Bronchial epithelial cell (primary cell): ENCODE measurements around the gene TRDMT1. TPM values are rescaled to one million over a fixed set of nuclear protein-coding genes. Genes with fewer than 3 reads are reported as not detected.

Experiments used
- DNase-seq: peaks from one replicate; pipeline ENCODE4 v3.0.0-alpha.2; 2010; ENCODE audit warnings: low read depth
- FAIRE-seq: peaks from 2 replicates; lab custom pipeline; 2011; peaks lifted over from hg19 to GRCh38; lab: Jason Lieb, UNC
- H3K27me3 ChIP-seq: 2 replicates; pipeline ENCODE4 v1.5.1; 2011; ENCODE audit warnings: low read length; ENCODE audit not compliant: control insufficient read depth, insufficient read depth
- H3K36me3 ChIP-seq: 2 replicates; pipeline ENCODE4 v1.5.1; 2011; ENCODE audit warnings: low read length; ENCODE audit not compliant: control insufficient read depth, insufficient read depth
- H3K4me3 ChIP-seq: 2 replicates; pipeline ENCODE4 v1.5.1; 2011; ENCODE audit warnings: mild to moderate bottlenecking, low read depth, low read length, control low read depth
- CTCF ChIP-seq: IDR thresholded peaks from 2 replicates; pipeline ENCODE4 v1.5.1; 2011; ENCODE audit warnings: mild to moderate bottlenecking, moderate library complexity, low read length, control low read depth, inconsistent platforms; ENCODE audit not compliant: insufficient read depth, severe bottlenecking
- total RNA-seq: library from RNA; depleted of rRNA; stranded (reverse); fragments of >200 nt; gene quantifications from 2 replicates; pipeline ENCODE4 v1.2.1, GENCODE V29; 2014

Gene TRDMT1
- total RNA-seq, 1 donor from 2014 or later = 1.3 TPM

GRCh38 chr10:17199351-17199804 is 2.1 kb downstream of the TRDMT1 start:
- DNase-seq (no peak), FAIRE-seq (no peak)
- no peak overlapping the region for H3K4me3 ChIP-seq
- no peaks in the 10 kb centered on the region for H3K36me3 ChIP-seq
- H3K27me3 ChIP-seq = no peaks in the 10 kb centered on the region
- TF ChIP-seq CTCF = no peak

GRCh38 chr10:17196573-17196972 is 4.9 kb downstream of the TRDMT1 start:
- FAIRE-seq (no peak), DNase-seq (no peak)
- TF ChIP-seq CTCF = no peak

GRCh38 chr10:17196045-17196444 is 5.4 kb downstream of the TRDMT1 start:
- DNase-seq (no peak), FAIRE-seq (no peak)
- no peaks in the 10 kb centered on the region for H3K36me3 ChIP-seq
- TF ChIP-seq CTCF = no peak
- no peaks in the 10 kb centered on the region for H3K27me3 ChIP-seq
- no peak overlapping the region for H3K4me3 ChIP-seq

More at GRCh38 chr10:17196573-17196972, 4.9 kb downstream of the TRDMT1 start:
- Histone ChIP-seq H3K36me3 (no peaks in the 10 kb centered on the region), H3K4me3 (no peak overlapping the region), H3K27me3 (no peaks in the 10 kb centered on the region)

- FAIRE-seq (no peak), DNase-seq (no peak)
- Histone ChIP-seq H3K27me3 (no peaks in the 10 kb centered on the region), H3K4me3 (no peak overlapping the region), H3K36me3 (no peaks in the 10 kb centered on the region)
- no peak for TF ChIP-seq CTCF
Observed at GRCh38 chr10:17195083-17195482, 6.4 kb downstream of the TRDMT1 start.

- H3K4me3 ChIP-seq = no peak overlapping the region
- FAIRE-seq (no peak), DNase-seq (no peak)
- no peak for TF ChIP-seq CTCF
- no peaks in the 10 kb centered on the region for H3K36me3 ChIP-seq
- no peaks in the 10 kb centered on the region for H3K27me3 ChIP-seq
Observed at GRCh38 chr10:17190602-17191001, 10.9 kb downstream of the TRDMT1 start.

GRCh38 chr10:17188644-17189172 is 12.8 kb downstream of the TRDMT1 start:
- DNase-seq (no peak), FAIRE-seq (no peak)
- Histone ChIP-seq H3K36me3 (no peaks in the 10 kb centered on the region), H3K27me3 (no peaks in the 10 kb centered on the region), H3K4me3 (no peak overlapping the region)
- no peak for TF ChIP-seq CTCF
